Keratinocyte (primary cell): ENCODE data around the gene GPRASP1. TPM values are rescaled to one million over a fixed set of nuclear protein-coding genes. Genes with fewer than 3 reads are reported as not detected.

Experiments
- DNase-seq: peaks from one replicate; pipeline ENCODE4 v3.0.0-alpha.2; 2011; ENCODE audit warnings: low read depth, missing footprints, low spot score
- FAIRE-seq: peaks from 2 replicates; lab custom pipeline; 2011; peaks lifted over from hg19 to GRCh38; lab: Jason Lieb, UNC
- H2AFZ ChIP-seq: 2 replicates; pipeline ENCODE4 v1.6.0; 2012; ENCODE audit warnings: low read length, control low read depth, inconsistent platforms; ENCODE audit not compliant: control insufficient read depth
- H3K27ac ChIP-seq: 2 replicates; pipeline ENCODE4 v1.5.1; 2011; ENCODE audit warnings: low read length; ENCODE audit not compliant: control insufficient read depth, insufficient read depth
- H3K27me3 ChIP-seq: 3 replicates; pipeline ENCODE4 v1.6.0; 2011; ENCODE audit warnings: low read length; ENCODE audit not compliant: control insufficient read depth, insufficient read depth; ENCODE audit errors: extremely low read depth
- H3K36me3 ChIP-seq, 2 experiments: 2 replicates in 1 of 2; 3 replicates in 1 of 2; pipeline ENCODE4 v1.5.1; 2011; ENCODE audit warnings: low read length in 2 of 2, mild to moderate bottlenecking in 1 of 2; ENCODE audit not compliant: control insufficient read depth in 2 of 2, insufficient read depth in 2 of 2; ENCODE audit errors: extremely low read depth in 1 of 2
- H3K4me1 ChIP-seq: 3 replicates; pipeline ENCODE4 v1.5.1; 2011; ENCODE audit warnings: low read length; ENCODE audit not compliant: control insufficient read depth, insufficient read depth; ENCODE audit errors: extremely low read depth
- H3K4me2 ChIP-seq: 3 replicates; pipeline ENCODE4 v1.6.0; 2011; ENCODE audit warnings: low read depth, low read length; ENCODE audit not compliant: control insufficient read depth, insufficient read depth; ENCODE audit errors: extremely low read depth
- H3K4me3 ChIP-seq, 3 experiments: fragments of 200-600 bp in 1 of 3; sonication (generic) in 1 of 3; 2 replicates in 2 of 3; 3 replicates in 1 of 3; pipeline ENCODE4 v1.5.1; 2011 to 2016; ENCODE audit warnings: low read length in 3 of 3, mild to moderate bottlenecking in 3 of 3, control low read depth in 2 of 3, inconsistent platforms in 1 of 3, low read depth in 1 of 3, mixed read lengths in 1 of 3, mixed run types in 1 of 3, moderate library complexity in 1 of 3; ENCODE audit not compliant: control insufficient read depth in 2 of 3, insufficient read depth in 2 of 3; ENCODE audit errors: extremely low read depth in 1 of 3
- H3K79me2 ChIP-seq: 2 replicates; pipeline ENCODE4 v1.6.0; 2012; ENCODE audit warnings: low read length; ENCODE audit not compliant: control insufficient read depth, insufficient read depth
- H3K9ac ChIP-seq: 3 replicates; pipeline ENCODE4 v1.6.0; 2011; ENCODE audit warnings: low read length; ENCODE audit not compliant: control insufficient read depth, insufficient read depth; ENCODE audit errors: extremely low read depth
- H3K9me1 ChIP-seq: 3 replicates; pipeline ENCODE4 v1.6.0; 2011; ENCODE audit warnings: low read length; ENCODE audit not compliant: control insufficient read depth, insufficient read depth; ENCODE audit errors: extremely low read depth
- H3K9me3 ChIP-seq: 2 replicates; pipeline ENCODE4 v1.5.1; 2012; ENCODE audit warnings: low read depth, low read length; ENCODE audit not compliant: control insufficient read depth
- H4K20me1 ChIP-seq: 3 replicates; pipeline ENCODE4 v1.6.0; 2011; ENCODE audit warnings: low read length; ENCODE audit not compliant: control insufficient read depth, insufficient read depth; ENCODE audit errors: extremely low read depth
- CTCF ChIP-seq, 3 experiments: IDR thresholded peaks in 1 of 3; conservative IDR thresholded peaks in 1 of 3; optimal IDR thresholded peaks in 1 of 3; 2 replicates in 2 of 3; 3 replicates in 1 of 3; pipeline versions ENCODE3 to v1.5.1; 2011; ENCODE audit warnings: low read length in 3 of 3, mild to moderate bottlenecking in 3 of 3, moderate library complexity in 2 of 3, control low read depth in 1 of 3, inconsistent platforms in 1 of 3; ENCODE audit not compliant: insufficient read depth in 2 of 3; ENCODE audit errors: extremely low read depth in 1 of 3
- EZH2 ChIP-seq: IDR thresholded peaks from one replicate; pipeline ENCODE4 v1.6.1; 2012; ENCODE audit warnings: inconsistent platforms, mild to moderate bottlenecking, low read length, moderate library complexity
- dilution Hi-C: fragments of 300-500 bp; cut with MboI; formaldehyde crosslinking; loops from one replicate; pipeline ENCODE4 v1.7.0; 2020; ENCODE audit warnings: low sequenced_read_pairs; ENCODE audit not compliant: extremely low pct_ligation_motif_present
- polyA plus RNA-seq, 5 experiments: library from polyadenylated mRNA; depleted of rRNA in 3 of 5; stranded (reverse) in 3 of 5; stranded (forward) in 1 of 5; unstranded in 1 of 5; fragments of >200 nt; gene quantifications; 1 replicate in 1 of 5; 2 replicates in 3 of 5; 3 replicates in 1 of 5; pipeline versions ENCODE4 v1.2.1 to v1.2.3, GENCODE V29; 2011 to 2012; ENCODE audit warnings: missing spikeins in 2 of 5, low read depth in 1 of 5, low replicate concordance in 1 of 5

Gene GPRASP1
- polyA plus RNA-seq, 1 donor (not counting 4 experiments of a cell fraction or from before 2014, with no cell fraction given), result 0.34 TPM

GRCh38 chrX:102624105-102624504 lies 27.2 kb upstream of the GPRASP1 start:
- H2AFZ ChIP-seq, result no peak overlapping the region
- H3K27me3 ChIP-seq, result no peaks in the 10 kb centered on the region
- H4K20me1 ChIP-seq, result no peaks in the 10 kb centered on the region
- dilution Hi-C loops, result no loop called here
- H3K27ac ChIP-seq, result no peak overlapping the region
- FAIRE-seq (no peak), DNase-seq (no peak)
- no peaks in the 10 kb centered on the region for H3K36me3 ChIP-seq
- TF ChIP-seq EZH2, result no peak
- H3K4me3 ChIP-seq, result no peak overlapping the region
- no peaks in the 10 kb centered on the region for H3K9me1 ChIP-seq
- no peaks in the 10 kb centered on the region for H3K79me2 ChIP-seq
- H3K4me2 ChIP-seq, result no peak overlapping the region
- no peaks in the 10 kb centered on the region for H3K4me1 ChIP-seq
- H3K9me3 ChIP-seq, result no peaks in the 10 kb centered on the region
- no peak overlapping the region for H3K9ac ChIP-seq

GRCh38 chrX:102627640-102628039 lies 23.6 kb upstream of the GPRASP1 start:
- FAIRE-seq (no peak), DNase-seq (no peak)
- no peak overlapping the region for H2AFZ ChIP-seq
- no peaks in the 10 kb centered on the region for H3K36me3 ChIP-seq
- no peak overlapping the region for H3K4me3 ChIP-seq
- H3K9me1 ChIP-seq, result no peaks in the 10 kb centered on the region
- H3K9me3 ChIP-seq, result no peaks in the 10 kb centered on the region
- no peaks in the 10 kb centered on the region for H3K4me1 ChIP-seq
- H3K9ac ChIP-seq, result no peak overlapping the region
- H3K79me2 ChIP-seq, result no peaks in the 10 kb centered on the region
- dilution Hi-C loops, result no loop called here
- no peaks in the 10 kb centered on the region for H3K27me3 ChIP-seq
- H4K20me1 ChIP-seq, result no peaks in the 10 kb centered on the region
- H3K27ac ChIP-seq, result no peak overlapping the region
- TF ChIP-seq CTCF (optimal IDR thresholded peaks at IDR 0.05 in 1 of 3, IDR thresholded peaks at IDR 0.05 in 1 of 3, conservative IDR thresholded peaks at IDR 0.05 in 1 of 3; ENCODE audit: extremely low read depth in 1 of 3, insufficient read depth in 2 of 3, low read length in 3 of 3), result no peak
- no peak for TF ChIP-seq EZH2
- H3K4me2 ChIP-seq, result no peak overlapping the region

GRCh38 chrX:102637561-102637960 lies 13.7 kb upstream of the GPRASP1 start:
- no peaks in the 10 kb centered on the region for H3K79me2 ChIP-seq
- H3K36me3 ChIP-seq, result no peaks in the 10 kb centered on the region
- H4K20me1 ChIP-seq, result no peaks in the 10 kb centered on the region
- no peak overlapping the region for H3K4me3 ChIP-seq
- FAIRE-seq (no peak), DNase-seq (no peak)
- H3K9me3 ChIP-seq, result no peaks in the 10 kb centered on the region
- no peaks in the 10 kb centered on the region for H3K27me3 ChIP-seq
- no peak for TF ChIP-seq EZH2
- TF ChIP-seq CTCF (optimal IDR thresholded peaks at IDR 0.05 in 1 of 3, IDR thresholded peaks at IDR 0.05 in 1 of 3, conservative IDR thresholded peaks at IDR 0.05 in 1 of 3; ENCODE audit: extremely low read depth in 1 of 3, insufficient read depth in 2 of 3, low read length in 3 of 3), result no peak
- no peak overlapping the region for H3K27ac ChIP-seq
- no peaks in the 10 kb centered on the region for H3K9me1 ChIP-seq
- no peak overlapping the region for H3K9ac ChIP-seq
- H2AFZ ChIP-seq, result no peak overlapping the region
- dilution Hi-C loops, result no loop called here
- H3K4me1 ChIP-seq, result no peaks in the 10 kb centered on the region
- no peak overlapping the region for H3K4me2 ChIP-seq
